Stimulated activated CD8-positive, alpha-beta memory T cell treated with anti-CD3 and anti-CD28 coated beads, Interleukin-2, amount 100 ng/mL, for 1 hour (primary cell): ENCODE results near the gene NKX2-3.

ENCODE experiments used
- DNase-seq, 2 donors: peaks; one replicate each; pipeline ENCODE4 v3.0.0-alpha.2; 2020; ENCODE audit warnings: low read depth in 2 of 2

Gene NKX2-3

GRCh38 chr10:99537989-99538917 is 5.5 kb downstream of the NKX2-3 start:
- no peak for DNase-seq

- DNase-seq, result no peak
Observed at GRCh38 chr10:99539120-99539519, 6.4 kb downstream of the NKX2-3 start.

- no peak for DNase-seq
Observed at GRCh38 chr10:99539820-99540219, 7.1 kb downstream of the NKX2-3 start.

GRCh38 chr10:99540306-99540656 is 7.5 kb downstream of the NKX2-3 start:
- no peak for DNase-seq

- no peak for DNase-seq
Observed at GRCh38 chr10:99540657-99541531, 8.2 kb downstream of the NKX2-3 start.

GRCh38 chr10:99544322-99544721 is 11.6 kb downstream of the NKX2-3 start:
- no peak for DNase-seq

GRCh38 chr10:99548041-99548530 is 15.3 kb downstream of the NKX2-3 start:
- no peak for DNase-seq

- DNase-seq, result no peak
Observed at GRCh38 chr10:99551158-99551557, 18.4 kb downstream of the NKX2-3 start.

- no peak for DNase-seq
Observed at GRCh38 chr10:99551616-99552015, 18.9 kb downstream of the NKX2-3 start.

- DNase-seq, result no peak
Observed at GRCh38 chr10:99555371-99555770, 22.6 kb downstream of the NKX2-3 start.

GRCh38 chr10:99555825-99556523 is 23.2 kb downstream of the NKX2-3 start:
- DNase-seq, result no peak

GRCh38 chr10:99557044-99557443 is 24.3 kb downstream of the NKX2-3 start:
- DNase-seq, result no peak

GRCh38 chr10:99558708-99559107 is 26.0 kb downstream of the NKX2-3 start:
- no peak for DNase-seq

GRCh38 chr10:99560277-99561126 is 27.8 kb downstream of the NKX2-3 start:
- peak; percentile 16 to 26 for DNase-seq

- DNase-seq, result no peak
Observed at GRCh38 chr10:99562631-99563030, 29.9 kb downstream of the NKX2-3 start.

- DNase-seq, result no peak
Observed at GRCh38 chr10:99564361-99564760, 31.6 kb downstream of the NKX2-3 start.

GRCh38 chr10:99565166-99565565 is 32.4 kb downstream of the NKX2-3 start:
- no peak for DNase-seq

GRCh38 chr10:99569253-99569939 is 36.7 kb downstream of the NKX2-3 start:
- no peak for DNase-seq

GRCh38 chr10:99569961-99570360 is 37.2 kb downstream of the NKX2-3 start:
- no peak for DNase-seq

- DNase-seq, result no peak
Observed at GRCh38 chr10:99571816-99572215, 39.1 kb downstream of the NKX2-3 start.
